IPS DF 4.7 (cell line): ENCODE data around the gene LHB.
"Not testable (repeated sequence)": the region's sequence is repeated elsewhere in the genome, so short reads cannot be mapped to it uniquely, and the experiment has no call there.

ENCODE experiments used
- DNase-seq: peaks from one replicate; pipeline ENCODE4 v3.0.0-alpha.2; 2013; ENCODE audit warnings: low spot score; ENCODE audit errors: extremely low read depth

The LHB gene

DNA sequence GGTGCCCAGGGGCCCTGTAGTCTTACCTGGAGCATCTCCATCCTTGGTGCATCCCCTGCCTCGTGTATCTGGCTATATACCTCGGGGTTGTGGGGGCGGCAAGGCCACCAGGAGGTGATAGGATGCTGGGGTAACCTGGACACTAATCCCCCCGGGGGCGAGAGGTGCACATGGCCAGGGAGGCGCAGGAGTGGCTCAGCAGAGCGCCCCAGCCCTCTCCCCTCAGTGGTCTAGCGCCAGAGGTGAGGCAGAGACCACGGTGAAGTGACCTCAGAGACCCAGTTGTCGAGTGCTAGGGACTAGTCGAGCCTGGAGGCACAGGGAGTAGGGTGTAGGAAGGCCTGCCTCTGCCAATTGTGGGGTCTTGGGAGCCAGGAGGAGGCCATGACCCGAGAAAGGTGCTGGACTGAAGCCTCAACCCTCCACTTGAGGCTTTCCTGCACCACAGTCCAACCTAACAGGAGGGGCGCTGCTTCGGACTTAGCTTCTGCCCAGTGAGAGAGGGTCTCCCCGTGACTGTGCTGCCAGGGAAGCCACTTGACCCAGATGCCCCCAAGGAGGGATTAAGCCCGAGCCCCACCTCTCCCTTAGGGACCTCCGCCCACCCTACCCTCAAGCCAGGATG, at the start of gene LHB:
LHB (minus strand) TSS at position 51 of the 625 bp plus-strand sequence; CDS start at position 41, 10 bp downstream.
- no peak for DNase-seq

DNA sequence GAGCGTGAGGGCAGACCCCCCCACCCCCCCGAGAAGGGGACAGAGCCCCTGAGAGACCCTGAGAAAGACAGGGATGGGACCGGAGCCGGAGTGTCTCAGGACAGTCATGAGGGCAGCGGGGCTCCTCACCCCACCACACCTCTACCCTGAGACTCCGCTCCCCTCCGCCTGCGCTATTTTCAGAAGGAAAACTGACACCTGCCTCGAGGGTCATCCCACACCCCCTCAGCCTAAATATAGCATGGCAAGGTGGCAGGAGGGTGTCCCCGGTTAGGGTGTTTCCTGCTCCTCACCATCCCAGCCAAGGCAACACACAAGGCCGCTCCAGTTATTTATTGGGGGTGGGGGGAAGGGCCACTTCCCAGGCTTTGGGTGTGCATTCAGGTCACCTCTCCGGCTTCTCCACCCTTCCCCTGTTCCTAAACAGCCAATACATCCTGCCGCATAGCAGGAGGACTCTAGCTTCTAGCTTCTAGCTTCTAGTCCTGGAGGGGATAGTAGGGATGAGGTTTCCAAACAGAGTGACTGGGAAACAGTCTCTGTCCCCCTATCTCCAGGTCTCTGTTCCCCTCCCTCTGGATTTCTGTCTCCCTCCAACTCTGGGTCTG, 49.1 kb upstream of the LHB start:
- DNase-seq = no peak

GRCh38 chr19:49064768-49065611, 48.1 kb upstream of the LHB start, which contains the start of gene NTF4:
Gene NTF4 (minus strand): TSS chr19:49064818. CDS start chr19:49061997, 2,821 bp downstream.
- DNase-seq = no peak

- no peak for DNase-seq
Measured at GRCh38 chr19:49064029-49064629, 47.2 kb upstream of the LHB start.

- DNase-seq = no peak
Measured at GRCh38 chr19:49061445-49061844, 44.6 kb upstream of the LHB start.

- DNase-seq = no peak
Measured at GRCh38 chr19:49061000-49061399, 44.1 kb upstream of the LHB start.

- DNase-seq = no peak
Measured at GRCh38 chr19:49059053-49059452, 42.2 kb upstream of the LHB start.

DNA sequence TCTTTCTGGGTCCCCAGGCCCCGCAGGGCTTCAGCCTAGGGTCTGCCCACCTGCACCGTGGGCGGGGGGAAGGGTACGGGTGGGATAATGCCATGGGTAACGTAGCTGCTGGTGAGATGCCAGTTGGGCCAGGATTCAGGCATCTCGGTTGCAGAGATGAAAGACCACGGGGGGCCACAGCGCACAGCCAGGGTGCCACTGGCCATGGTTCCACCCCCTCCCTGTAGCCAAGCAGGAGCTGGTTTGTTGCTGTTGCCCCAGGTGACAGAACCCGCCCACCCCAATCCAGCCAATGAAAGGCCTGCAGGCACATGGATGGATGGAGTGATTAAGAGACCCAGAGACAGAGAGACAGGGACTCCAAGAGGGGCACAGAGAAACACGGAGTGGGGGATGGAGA, 41.7 kb upstream of the LHB start:
- DNase-seq = no peak

- DNase-seq = no peak
Measured at GRCh38 chr19:49057636-49058234, 40.8 kb upstream of the LHB start, which contains the start of gene CGB7. Gene CGB7 (minus strand): TSS chr19:49057749. CDS start chr19:49055375, 2,374 bp downstream.

DNA sequence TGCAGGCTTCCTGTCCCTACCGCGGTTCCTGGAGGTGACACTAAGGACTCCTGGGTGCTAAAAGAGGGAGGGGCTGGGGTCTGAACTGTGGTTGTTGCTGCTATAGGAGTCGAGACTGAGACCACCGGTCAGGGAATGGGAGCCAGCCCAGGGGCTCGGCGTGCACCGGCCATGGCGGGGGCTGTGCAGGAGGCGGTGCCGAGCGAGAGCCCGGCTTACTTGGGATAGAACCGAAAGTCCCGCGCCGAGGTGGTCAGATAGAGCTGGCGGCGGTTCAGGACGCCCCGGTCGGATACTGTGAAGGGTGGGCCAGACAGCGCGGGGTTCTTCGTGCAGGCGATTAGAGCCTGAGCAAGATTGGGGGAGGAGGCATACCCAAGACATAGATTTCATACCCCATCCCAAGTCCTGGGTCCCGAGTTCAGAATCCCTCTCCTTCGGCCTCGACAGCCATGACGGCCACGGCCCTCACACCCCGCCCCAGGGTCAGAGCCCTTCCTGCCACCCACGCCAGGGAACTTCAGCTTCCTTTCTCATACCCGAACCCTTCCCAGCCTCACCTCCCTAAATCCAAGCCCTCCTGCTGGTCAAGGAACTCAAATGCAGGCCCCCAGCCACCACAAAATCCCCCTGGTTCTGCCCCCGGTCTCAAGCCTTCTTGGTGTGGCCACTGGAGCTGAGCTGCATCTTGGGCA, 40.2 kb upstream of the LHB start:
- DNase-seq = not testable (repeated sequence)

GRCh38 chr19:49056101-49056901, 39.4 kb upstream of the LHB start:
- no peak for DNase-seq

DNA sequence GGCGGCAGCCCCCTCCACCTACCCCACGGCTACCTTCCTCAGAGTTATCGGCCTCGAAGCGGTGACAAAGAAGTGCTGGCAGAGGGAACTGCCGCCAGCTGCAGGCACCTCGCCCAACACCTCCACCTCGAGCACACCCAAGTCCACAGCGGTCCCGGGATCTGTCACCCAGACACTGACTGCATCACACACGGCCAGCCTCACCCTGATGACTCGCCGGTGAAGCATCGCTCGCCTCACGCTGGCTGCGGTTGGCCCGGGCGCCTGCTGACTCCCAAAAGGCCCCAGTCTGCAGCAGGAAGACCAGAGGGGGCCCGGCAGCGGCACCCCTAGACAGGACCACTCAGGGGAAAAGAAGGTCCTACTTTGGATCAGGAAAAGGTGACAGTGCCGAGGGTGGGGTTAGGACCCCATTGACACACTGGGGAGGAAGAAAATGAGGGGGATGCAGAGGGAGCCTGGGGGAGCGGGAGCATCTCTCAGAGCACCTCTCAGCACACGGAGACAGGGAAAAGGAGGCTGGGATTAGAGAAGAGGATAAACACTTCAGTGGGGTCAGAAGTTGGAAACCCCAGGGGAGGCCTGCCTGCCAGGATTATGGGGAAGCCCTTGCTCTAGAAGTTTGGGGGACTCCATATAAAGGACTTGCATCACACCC, 33.6 kb upstream of the LHB start:
- not testable (repeated sequence) for DNase-seq

GRCh38 chr19:49049834-49050233, 32.9 kb upstream of the LHB start:
- DNase-seq = not testable (repeated sequence)

GRCh38 chr19:49049011-49049410, 32.1 kb upstream of the LHB start, which contains the start of gene CGB8:
Gene CGB8 (minus strand): TSS chr19:49049111. CDS start chr19:49048739, 372 bp downstream.
- not testable (repeated sequence) for DNase-seq

- DNase-seq = not testable (repeated sequence)
Measured at GRCh38 chr19:49043548-49043947, 26.7 kb upstream of the LHB start, which contains the start of gene CGB5. Gene CGB5 (plus strand): TSS chr19:49043848. CDS start chr19:49044210, 362 bp downstream.

DNA sequence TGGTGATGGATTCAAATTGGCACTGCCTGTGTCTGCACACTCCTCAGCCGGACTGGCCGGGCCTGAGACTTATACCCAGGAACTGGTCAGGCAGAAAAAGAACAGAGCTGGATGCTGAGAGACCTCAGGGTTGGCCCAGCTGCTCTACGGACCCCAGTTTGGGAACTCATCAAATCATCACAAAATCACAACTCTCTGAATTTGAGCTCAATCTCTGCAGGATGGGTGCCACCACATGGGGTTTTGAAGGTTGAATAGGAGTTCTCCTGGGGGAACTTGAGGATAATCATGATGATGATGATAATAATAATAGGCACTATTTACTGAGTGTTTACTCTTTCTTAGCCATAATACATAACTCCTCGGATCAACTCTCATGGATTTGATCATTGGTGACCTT, 25.8 kb upstream of the LHB start:
- not testable (repeated sequence) for DNase-seq

DNA sequence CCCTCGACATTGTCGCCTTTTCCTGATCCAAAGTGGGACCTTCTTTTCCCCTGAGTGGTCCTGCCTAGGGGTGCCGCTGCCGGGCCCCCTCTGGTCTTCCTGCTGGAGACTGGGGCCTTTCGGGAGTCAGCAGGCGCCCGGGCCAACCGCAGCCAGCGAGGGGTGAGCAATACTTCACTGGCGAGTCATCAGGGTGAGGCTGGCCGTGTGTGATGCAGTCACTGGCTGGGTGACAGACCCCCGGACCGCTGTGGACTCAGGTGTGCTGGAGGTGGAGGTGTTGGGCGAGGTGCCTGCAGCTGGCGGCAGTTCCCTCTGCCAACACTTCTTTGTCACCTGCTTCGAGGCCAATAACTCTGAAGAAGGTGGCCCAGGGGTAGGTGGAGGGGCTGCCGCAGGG, 25.3 kb upstream of the LHB start:
- no peak for DNase-seq

DNA sequence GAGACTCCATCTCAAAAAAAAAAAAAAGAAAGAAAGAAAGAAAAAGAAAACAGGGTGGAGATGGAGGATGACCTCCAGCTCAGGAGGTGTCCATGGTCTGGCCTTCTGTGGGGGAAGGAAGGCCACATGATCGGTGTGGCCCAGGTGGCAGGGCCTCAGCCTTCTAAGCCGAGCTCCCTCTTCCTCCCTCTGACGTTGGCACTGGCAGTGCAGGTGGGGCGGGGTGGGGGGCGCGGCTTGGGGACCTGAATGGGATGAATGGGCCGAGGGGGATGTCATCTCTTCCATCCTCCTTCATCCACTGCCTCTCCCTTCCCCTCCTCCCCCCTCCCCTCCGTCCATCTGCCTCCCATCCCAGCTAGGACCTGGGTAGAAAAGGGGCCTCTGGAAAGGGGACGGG, 22.8 kb upstream of the LHB start:
- DNase-seq = not testable (repeated sequence)
